ENCODE data around the gene GRIN2A. TPM values are rescaled to one million over a fixed set of nuclear protein-coding genes. Genes with fewer than 3 reads are reported as not detected.

The GRIN2A gene
- total and polyA plus RNA-seq, 2 of the 8 experiments (the other 6 are each of a cell fraction or from before 2014, with no cell fraction given) = 0.18 to 1.8 TPM

DNA sequence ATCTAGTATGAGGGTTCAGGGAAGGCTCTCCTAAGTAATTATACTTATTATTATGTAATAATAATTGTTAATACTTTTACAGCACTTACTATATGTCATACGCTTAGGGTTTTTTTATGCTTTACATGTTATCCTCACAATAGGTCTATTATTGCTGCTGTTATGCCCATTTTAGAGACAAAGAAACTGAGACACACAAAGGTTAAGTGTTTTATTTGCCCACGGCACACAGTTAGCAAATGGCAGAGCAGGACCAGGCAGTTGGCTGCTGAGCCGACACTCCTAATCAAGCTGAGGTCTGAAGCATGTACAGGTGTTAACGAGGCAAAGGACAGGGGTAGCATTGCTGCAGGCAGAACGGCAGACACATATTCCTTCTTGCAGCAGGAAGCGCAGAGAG, 443.5 kb downstream of the GRIN2A start (continued):
- TF ChIP-seq, protein P1, sequence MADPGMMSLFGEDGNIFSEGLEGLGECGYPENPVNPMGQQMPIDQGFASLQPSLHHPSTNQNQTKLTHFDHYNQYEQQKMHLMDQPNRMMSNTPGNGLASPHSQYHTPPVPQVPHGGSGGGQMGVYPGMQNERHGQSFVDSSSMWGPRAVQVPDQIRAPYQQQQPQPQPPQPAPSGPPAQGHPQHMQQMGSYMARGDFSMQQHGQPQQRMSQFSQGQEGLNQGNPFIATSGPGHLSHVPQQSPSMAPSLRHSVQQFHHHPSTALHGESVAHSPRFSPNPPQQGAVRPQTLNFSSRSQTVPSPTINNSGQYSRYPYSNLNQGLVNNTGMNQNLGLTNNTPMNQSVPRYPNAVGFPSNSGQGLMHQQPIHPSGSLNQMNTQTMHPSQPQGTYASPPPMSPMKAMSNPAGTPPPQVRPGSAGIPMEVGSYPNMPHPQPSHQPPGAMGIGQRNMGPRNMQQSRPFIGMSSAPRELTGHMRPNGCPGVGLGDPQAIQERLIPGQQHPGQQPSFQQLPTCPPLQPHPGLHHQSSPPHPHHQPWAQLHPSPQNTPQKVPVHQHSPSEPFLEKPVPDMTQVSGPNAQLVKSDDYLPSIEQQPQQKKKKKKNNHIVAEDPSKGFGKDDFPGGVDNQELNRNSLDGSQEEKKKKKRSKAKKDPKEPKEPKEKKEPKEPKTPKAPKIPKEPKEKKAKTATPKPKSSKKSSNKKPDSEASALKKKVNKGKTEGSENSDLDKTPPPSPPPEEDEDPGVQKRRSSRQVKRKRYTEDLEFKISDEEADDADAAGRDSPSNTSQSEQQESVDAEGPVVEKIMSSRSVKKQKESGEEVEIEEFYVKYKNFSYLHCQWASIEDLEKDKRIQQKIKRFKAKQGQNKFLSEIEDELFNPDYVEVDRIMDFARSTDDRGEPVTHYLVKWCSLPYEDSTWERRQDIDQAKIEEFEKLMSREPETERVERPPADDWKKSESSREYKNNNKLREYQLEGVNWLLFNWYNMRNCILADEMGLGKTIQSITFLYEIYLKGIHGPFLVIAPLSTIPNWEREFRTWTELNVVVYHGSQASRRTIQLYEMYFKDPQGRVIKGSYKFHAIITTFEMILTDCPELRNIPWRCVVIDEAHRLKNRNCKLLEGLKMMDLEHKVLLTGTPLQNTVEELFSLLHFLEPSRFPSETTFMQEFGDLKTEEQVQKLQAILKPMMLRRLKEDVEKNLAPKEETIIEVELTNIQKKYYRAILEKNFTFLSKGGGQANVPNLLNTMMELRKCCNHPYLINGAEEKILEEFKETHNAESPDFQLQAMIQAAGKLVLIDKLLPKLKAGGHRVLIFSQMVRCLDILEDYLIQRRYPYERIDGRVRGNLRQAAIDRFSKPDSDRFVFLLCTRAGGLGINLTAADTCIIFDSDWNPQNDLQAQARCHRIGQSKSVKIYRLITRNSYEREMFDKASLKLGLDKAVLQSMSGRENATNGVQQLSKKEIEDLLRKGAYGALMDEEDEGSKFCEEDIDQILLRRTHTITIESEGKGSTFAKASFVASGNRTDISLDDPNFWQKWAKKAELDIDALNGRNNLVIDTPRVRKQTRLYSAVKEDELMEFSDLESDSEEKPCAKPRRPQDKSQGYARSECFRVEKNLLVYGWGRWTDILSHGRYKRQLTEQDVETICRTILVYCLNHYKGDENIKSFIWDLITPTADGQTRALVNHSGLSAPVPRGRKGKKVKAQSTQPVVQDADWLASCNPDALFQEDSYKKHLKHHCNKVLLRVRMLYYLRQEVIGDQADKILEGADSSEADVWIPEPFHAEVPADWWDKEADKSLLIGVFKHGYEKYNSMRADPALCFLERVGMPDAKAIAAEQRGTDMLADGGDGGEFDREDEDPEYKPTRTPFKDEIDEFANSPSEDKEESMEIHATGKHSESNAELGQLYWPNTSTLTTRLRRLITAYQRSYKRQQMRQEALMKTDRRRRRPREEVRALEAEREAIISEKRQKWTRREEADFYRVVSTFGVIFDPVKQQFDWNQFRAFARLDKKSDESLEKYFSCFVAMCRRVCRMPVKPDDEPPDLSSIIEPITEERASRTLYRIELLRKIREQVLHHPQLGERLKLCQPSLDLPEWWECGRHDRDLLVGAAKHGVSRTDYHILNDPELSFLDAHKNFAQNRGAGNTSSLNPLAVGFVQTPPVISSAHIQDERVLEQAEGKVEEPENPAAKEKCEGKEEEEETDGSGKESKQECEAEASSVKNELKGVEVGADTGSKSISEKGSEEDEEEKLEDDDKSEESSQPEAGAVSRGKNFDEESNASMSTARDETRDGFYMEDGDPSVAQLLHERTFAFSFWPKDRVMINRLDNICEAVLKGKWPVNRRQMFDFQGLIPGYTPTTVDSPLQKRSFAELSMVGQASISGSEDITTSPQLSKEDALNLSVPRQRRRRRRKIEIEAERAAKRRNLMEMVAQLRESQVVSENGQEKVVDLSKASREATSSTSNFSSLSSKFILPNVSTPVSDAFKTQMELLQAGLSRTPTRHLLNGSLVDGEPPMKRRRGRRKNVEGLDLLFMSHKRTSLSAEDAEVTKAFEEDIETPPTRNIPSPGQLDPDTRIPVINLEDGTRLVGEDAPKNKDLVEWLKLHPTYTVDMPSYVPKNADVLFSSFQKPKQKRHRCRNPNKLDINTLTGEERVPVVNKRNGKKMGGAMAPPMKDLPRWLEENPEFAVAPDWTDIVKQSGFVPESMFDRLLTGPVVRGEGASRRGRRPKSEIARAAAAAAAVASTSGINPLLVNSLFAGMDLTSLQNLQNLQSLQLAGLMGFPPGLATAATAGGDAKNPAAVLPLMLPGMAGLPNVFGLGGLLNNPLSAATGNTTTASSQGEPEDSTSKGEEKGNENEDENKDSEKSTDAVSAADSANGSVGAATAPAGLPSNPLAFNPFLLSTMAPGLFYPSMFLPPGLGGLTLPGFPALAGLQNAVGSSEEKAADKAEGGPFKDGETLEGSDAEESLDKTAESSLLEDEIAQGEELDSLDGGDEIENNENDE (IDR thresholded peaks at IDR 0.05; ENCODE audit: insufficient replicate concordance, low read length) = no peak
- TF ChIP-seq TAF7 (optimal IDR thresholded peaks at IDR 0.05; ENCODE audit: borderline replicate concordance, low read depth, low read length) = no peak
- no peak for TF ChIP-seq SRF (IDR thresholded peaks at IDR 0.05; ENCODE audit: low read depth, low read length)
- TF ChIP-seq SP1 (IDR thresholded peaks at IDR 0.05; ENCODE audit: low read depth, low read length) = no peak
- no peak for TF ChIP-seq PHF8 (conservative IDR thresholded peaks at IDR 0.05; ENCODE audit: low read depth, low read length)
- no peak for TF ChIP-seq BACH1 (IDR thresholded peaks at IDR 0.05; ENCODE audit: low read length)
- TF ChIP-seq YY1 (IDR thresholded peaks at IDR 0.05; ENCODE audit: low read depth, low read length) = no peak
- no peak for TF ChIP-seq TCF12 (IDR thresholded peaks at IDR 0.05; ENCODE audit: low read depth, low read length)
- no peak for TF ChIP-seq RNF2 (IDR thresholded peaks at IDR 0.05; ENCODE audit: borderline replicate concordance, low read depth, low read length, missing control alignments, poor library complexity, severe bottlenecking)
